ENCODE measurements around the gene NPEPL1.

The NPEPL1 gene

DNA sequence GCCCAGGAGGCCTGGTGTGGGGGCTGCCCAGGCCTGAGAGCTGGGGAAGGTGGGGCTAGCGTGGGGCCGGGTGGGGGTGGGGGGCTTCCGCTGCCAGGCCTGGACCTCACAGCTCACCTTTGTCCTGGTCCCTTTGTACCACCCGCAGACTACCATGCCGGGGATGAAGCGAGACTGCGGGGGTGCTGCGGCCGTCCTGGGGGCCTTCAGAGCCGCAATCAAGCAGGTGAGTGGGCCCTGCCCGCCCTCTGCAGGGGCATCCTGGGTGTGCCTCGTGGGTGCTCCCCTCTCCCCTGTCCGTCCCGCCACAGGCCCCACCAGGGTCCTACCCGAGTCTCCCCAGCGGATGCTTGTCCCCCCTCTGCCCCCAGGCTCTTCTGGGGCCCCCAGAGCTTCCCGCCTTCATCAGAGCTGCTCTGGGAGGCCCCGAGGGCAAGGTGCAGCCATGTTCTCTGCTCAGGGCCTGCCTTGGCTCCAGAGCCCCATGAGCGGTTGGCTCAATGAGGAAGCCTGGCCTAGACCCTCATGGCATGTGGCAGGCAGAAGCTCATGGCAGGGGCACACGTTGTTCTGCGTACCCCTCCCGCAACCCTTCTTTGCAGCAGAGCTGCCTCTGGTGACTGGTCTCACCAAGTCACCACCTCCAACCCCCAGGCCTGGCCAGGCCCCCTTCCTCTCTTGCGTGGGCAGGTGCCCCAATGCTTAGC, 14.5 kb downstream of the NPEPL1 start:
- H3K4me3 ChIP-seq (replicated peaks; ENCODE audit: low read depth, low read length) = no peak overlapping the region
- DNase-seq (ENCODE audit: extremely low read depth, low read depth) = no peak
- TF ChIP-seq CTCF (IDR thresholded peaks at IDR 0.05; ENCODE audit: low read depth, low read length, missing control alignments) = no peak

GRCh38 chr20:58707770-58708169, 15.2 kb downstream of the NPEPL1 start:
- no peak for TF ChIP-seq CTCF (IDR thresholded peaks at IDR 0.05; ENCODE audit: low read depth, low read length, missing control alignments)
- no peak for DNase-seq (ENCODE audit: extremely low read depth, low read depth)
- no peak overlapping the region for H3K4me3 ChIP-seq (replicated peaks; ENCODE audit: low read depth, low read length)

DNA sequence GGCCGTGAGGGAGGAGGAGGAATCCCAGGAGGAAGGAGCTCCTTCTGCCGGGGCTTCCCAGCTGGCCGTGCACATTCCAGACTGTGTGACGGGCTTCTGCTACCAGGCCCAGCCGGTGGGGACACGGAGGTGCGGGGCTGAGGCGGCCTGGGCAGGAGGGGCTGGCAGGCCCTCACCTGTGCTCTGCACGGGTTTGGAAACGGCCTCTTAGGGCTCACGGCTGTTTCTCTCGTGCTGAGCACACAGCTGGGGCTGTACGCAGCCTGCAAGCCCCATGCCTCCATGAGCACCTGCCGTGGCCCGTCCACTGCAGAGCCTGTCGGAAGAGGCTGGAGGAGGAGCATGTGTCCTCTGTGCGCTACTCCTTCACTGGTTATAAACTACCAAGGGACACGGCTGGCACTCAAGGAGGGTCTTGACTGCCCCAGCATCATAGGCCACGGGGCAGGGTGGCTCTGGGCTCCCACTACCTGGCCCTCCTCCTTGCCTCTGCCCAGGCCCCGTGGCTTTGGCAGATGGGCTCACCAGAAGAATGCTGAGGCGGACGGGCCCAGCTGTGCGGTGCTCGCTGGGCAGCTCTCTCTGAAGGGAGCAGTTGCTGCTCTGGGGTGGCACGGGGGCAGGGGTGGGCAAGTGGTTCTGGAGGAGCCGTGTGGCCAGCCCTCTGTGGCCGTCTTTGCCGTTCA, 15.8 kb downstream of the NPEPL1 start:
- no peak overlapping the region for H3K4me3 ChIP-seq (replicated peaks; ENCODE audit: low read depth, low read length)
- no peak for TF ChIP-seq CTCF (IDR thresholded peaks at IDR 0.05; ENCODE audit: low read depth, low read length, missing control alignments)
- no peak for DNase-seq (ENCODE audit: extremely low read depth, low read depth)

DNA sequence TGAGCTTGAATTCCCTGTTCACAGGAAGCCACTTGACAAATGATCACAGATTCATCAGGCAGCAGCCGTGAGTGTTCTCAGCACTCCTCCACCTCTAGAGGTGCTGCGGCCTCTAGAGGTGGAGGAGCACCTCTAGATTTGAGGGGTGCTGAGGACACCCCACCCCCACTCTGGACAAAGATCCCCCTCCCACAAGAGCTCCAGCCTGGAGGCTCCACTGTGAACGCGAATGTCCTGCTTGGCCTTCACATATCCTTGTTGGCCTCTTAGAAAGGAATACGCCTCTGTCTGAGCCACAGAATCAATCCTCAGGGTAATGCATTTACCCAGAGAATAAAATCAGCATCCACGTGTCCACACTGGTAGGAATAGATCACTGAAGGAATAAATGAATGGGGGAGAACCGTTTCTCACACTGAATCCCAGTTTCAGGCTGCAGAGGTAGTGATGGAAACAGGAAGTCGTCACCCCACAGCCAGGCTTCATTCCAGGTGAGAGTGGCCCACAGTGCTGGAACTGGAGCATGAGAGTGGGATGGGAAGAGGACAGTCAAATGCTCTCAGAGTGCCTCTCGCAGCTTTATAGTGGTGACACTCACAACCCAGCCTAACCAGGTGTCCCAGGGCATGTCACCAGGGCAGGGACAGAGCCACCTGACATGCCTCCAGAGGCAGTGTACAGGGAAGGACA, 16.6 kb downstream of the NPEPL1 start:
- no peak overlapping the region for H3K4me3 ChIP-seq (replicated peaks; ENCODE audit: low read depth, low read length)
- no peak for TF ChIP-seq CTCF (IDR thresholded peaks at IDR 0.05; ENCODE audit: low read depth, low read length, missing control alignments)
- no peak for DNase-seq (ENCODE audit: extremely low read depth, low read depth)

DNA sequence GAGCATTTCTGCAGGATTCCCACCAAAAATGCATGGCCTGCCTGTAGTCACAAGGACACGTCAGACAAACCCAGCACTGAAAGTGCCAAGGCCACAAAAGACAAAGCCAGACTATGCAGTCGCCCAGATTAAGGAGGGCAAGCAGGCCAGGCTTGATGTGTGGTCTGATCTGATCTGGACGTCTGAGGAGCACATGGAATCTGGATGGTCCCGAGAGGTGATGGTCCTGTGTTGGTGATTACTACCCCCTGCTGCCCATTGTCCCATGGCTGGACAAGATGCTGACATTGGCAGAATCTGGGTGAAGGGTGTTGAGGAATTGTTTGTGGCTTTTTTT, 17.1 kb downstream of the NPEPL1 start:
- TF ChIP-seq CTCF (IDR thresholded peaks at IDR 0.05; ENCODE audit: low read depth, low read length, missing control alignments) = no peak
- DNase-seq (ENCODE audit: extremely low read depth, low read depth) = no peak
- no peak overlapping the region for H3K4me3 ChIP-seq (replicated peaks; ENCODE audit: low read depth, low read length)

GRCh38 chr20:58710481-58711265, 18.1 kb downstream of the NPEPL1 start:
- H3K4me3 ChIP-seq (replicated peaks; ENCODE audit: low read depth, low read length) = no peak overlapping the region
- DNase-seq (ENCODE audit: extremely low read depth, low read depth) = no peak
- no peak for TF ChIP-seq CTCF (IDR thresholded peaks at IDR 0.05; ENCODE audit: low read depth, low read length, missing control alignments)
